ENCODE measurements around the gene SSC5D. TPM values are rescaled to one million over a fixed set of nuclear protein-coding genes. Genes with fewer than 3 reads are reported as not detected.

The SSC5D gene
- total and polyA plus RNA-seq, 8 donors, result 0.60 to 5.3 (median 1.4) TPM

DNA sequence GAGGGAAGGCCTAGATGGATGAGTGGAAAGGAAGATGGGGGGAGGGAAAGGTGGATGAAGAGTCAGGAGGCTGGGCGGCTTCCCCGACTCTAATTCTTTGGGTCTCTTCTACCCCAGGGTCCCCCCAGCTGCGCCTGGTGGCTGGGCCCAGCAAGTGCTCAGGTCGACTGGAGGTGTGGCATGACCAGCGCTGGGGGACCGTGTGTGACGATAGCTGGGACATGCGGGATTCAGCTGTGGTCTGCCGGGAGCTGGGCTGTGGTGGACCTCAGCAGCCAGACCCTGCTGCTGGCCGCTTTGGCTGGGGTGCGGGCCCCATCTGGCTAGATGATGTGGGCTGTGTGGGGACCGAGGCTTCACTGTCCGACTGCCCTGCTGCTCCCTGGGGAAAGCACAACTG, 9.5 kb downstream of the SSC5D start:
- no peak overlapping the region for H3K27ac ChIP-seq

GRCh38 chr19:55498246-55498840, 10.1 kb downstream of the SSC5D start:
- TF ChIP-seq, protein P1, sequence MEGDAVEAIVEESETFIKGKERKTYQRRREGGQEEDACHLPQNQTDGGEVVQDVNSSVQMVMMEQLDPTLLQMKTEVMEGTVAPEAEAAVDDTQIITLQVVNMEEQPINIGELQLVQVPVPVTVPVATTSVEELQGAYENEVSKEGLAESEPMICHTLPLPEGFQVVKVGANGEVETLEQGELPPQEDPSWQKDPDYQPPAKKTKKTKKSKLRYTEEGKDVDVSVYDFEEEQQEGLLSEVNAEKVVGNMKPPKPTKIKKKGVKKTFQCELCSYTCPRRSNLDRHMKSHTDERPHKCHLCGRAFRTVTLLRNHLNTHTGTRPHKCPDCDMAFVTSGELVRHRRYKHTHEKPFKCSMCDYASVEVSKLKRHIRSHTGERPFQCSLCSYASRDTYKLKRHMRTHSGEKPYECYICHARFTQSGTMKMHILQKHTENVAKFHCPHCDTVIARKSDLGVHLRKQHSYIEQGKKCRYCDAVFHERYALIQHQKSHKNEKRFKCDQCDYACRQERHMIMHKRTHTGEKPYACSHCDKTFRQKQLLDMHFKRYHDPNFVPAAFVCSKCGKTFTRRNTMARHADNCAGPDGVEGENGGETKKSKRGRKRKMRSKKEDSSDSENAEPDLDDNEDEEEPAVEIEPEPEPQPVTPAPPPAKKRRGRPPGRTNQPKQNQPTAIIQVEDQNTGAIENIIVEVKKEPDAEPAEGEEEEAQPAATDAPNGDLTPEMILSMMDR (IDR thresholded peaks at IDR 0.05), result no peak
- WGBS, 2 donors, result 34 to 35% methylated on average over 2 of the region's 2 CpGs
- Histone ChIP-seq H3K27me3 (no peaks in the 10 kb centered on the region), H3K36me3 (no peaks in the 10 kb centered on the region), H3K4me3 (no peak overlapping the region), H3K4me1 (no peaks in the 10 kb centered on the region), H3K27ac (no peak overlapping the region), H3K9me3 (no peaks in the 10 kb centered on the region)
- intact Hi-C loops (cut with DNase I), result no loop called here
- ATAC-seq, result no peak
- FAIRE-seq, result no peak
- DNase-seq, result peak in 1 of 6 donors; percentile 0

More for the DNA sequence above, 9.5 kb downstream of the SSC5D start:
- intact Hi-C loops (cut with DNase I), result no loop called here
- Histone ChIP-seq H3K4me3 (no peak overlapping the region), H3K4me1 (no peaks in the 10 kb centered on the region), H3K36me3 (no peaks in the 10 kb centered on the region), H3K9me3 (no peaks in the 10 kb centered on the region), H3K27me3 (no peaks in the 10 kb centered on the region)
- TF ChIP-seq, protein P1 (IDR thresholded peaks at IDR 0.05), result no peak
- ATAC-seq, result no peak
- no peak for DNase-seq
- WGBS, 2 donors, result 71 to 79% methylated on average over 13 of the region's 13 CpGs
- FAIRE-seq, result no peak

DNA sequence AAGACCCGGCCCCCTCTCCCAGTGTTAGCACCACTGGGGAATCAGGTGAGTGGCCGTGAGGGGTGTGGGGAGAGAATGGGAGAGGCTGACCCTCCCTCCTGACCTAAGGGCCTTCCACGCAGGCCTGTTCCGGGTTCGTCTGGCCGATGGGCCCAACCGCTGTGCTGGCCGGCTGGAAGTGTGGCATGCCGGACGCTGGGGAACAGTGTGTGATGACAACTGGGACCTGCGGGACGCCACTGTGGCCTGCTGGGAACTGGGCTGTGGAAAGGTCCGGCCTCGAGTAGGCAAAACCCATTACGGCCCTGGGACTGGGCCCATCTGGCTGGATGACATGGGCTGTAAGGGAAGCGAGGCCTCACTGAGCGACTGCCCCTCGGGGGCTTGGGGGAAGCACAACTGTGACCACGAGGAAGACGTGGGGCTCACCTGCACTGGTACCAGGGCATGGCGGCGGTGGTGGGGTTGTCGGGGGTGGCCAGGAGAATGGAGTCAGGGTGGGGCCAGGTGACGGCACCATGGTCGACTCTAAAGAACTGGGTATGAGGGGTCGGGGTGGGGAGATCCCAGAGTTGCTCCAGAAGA, 12.2 kb downstream of the SSC5D start:
- H3K27ac ChIP-seq, result no peak overlapping the region
- no peaks in the 10 kb centered on the region for H3K9me3 ChIP-seq
- intact Hi-C loops (cut with DNase I), result loop anchor here in 2 of 3 donors (5.0 kb wide), 2 partner anchors 358 to 363 kb away; no protein-coding TSS in a partner anchor
- H3K4me1 ChIP-seq, result no peaks in the 10 kb centered on the region
- ATAC-seq (no peak), DNase-seq (peak in 2 of 6 donors; percentile 19 to 58), FAIRE-seq (no peak)
- TF ChIP-seq, protein P1 (IDR thresholded peaks at IDR 0.05), result no peak
- 86 to 90% methylated on average over 26 of the region's 26 CpGs for WGBS, 2 donors
- H3K36me3 ChIP-seq, result no peaks in the 10 kb centered on the region
- no peak overlapping the region for H3K4me3 ChIP-seq
- no peaks in the 10 kb centered on the region for H3K27me3 ChIP-seq

GRCh38 chr19:55502197-55502952, 14.1 kb downstream of the SSC5D start:
- ATAC-seq, result no peak
- intact Hi-C loops (cut with DNase I), result loop anchor here in 2 of 3 donors (5.0 kb wide), 2 partner anchors 360 to 365 kb away; no protein-coding TSS in a partner anchor
- no peak for FAIRE-seq
- no peak overlapping the region for H3K27ac ChIP-seq
- DNase-seq, result no peak
- H3K27me3 ChIP-seq, result no peaks in the 10 kb centered on the region
- TF ChIP-seq, protein P1 (IDR thresholded peaks at IDR 0.05), result no peak
- no peaks in the 10 kb centered on the region for H3K4me1 ChIP-seq
- no peaks in the 10 kb centered on the region for H3K36me3 ChIP-seq
- no peaks in the 10 kb centered on the region for H3K9me3 ChIP-seq
- WGBS, 2 donors, result 87 to 93% methylated on average over 9 of the region's 9 CpGs
- H3K4me3 ChIP-seq, result no peak overlapping the region
